Measurements from ENCODE around the gene LYSMD3. TPM values are rescaled to one million over a fixed set of nuclear protein-coding genes. Genes with fewer than 3 reads are reported as not detected.

LYSMD3 gene
- total RNA-seq, 4 donors from 2014 or later, result 12.4 to 16.0 (median 14.4) TPM

- Histone ChIP-seq H3K36me3 (no peaks in the 10 kb centered on the region), H3K27ac (no peak overlapping the region), H3K27me3 (no peaks in the 10 kb centered on the region), H3K4me1 (peaks cover 0 to 17% (median 6%) of the 10 kb centered on the region in 4 donors), H3K9me3 (no peaks in the 10 kb centered on the region), H3K4me3 (no peak overlapping the region)
- no peak for DNase-seq (ENCODE audit: low spot score in 2 of 2)
- TF ChIP-seq POLR2A (IDR thresholded peaks at IDR 0.05), result no peak
- TF ChIP-seq, protein P1, sequence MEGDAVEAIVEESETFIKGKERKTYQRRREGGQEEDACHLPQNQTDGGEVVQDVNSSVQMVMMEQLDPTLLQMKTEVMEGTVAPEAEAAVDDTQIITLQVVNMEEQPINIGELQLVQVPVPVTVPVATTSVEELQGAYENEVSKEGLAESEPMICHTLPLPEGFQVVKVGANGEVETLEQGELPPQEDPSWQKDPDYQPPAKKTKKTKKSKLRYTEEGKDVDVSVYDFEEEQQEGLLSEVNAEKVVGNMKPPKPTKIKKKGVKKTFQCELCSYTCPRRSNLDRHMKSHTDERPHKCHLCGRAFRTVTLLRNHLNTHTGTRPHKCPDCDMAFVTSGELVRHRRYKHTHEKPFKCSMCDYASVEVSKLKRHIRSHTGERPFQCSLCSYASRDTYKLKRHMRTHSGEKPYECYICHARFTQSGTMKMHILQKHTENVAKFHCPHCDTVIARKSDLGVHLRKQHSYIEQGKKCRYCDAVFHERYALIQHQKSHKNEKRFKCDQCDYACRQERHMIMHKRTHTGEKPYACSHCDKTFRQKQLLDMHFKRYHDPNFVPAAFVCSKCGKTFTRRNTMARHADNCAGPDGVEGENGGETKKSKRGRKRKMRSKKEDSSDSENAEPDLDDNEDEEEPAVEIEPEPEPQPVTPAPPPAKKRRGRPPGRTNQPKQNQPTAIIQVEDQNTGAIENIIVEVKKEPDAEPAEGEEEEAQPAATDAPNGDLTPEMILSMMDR (IDR thresholded peaks at IDR 0.05), result no peak
- TF ChIP-seq EP300 (IDR thresholded peaks at IDR 0.05), result no peak
Observed at GRCh38 chr5:90479611-90480385, 49.6 kb downstream of the LYSMD3 start.

GRCh38 chr5:90477621-90478215 lies 51.7 kb downstream of the LYSMD3 start:
- Histone ChIP-seq H3K4me1 (peaks cover 0 to 27% (median 12%) of the 10 kb centered on the region in 4 donors), H3K9me3 (no peaks in the 10 kb centered on the region), H3K36me3 (no peaks in the 10 kb centered on the region), H3K27ac (peak overlapping the region; percentile 37 to 83 (median 60)), H3K27me3 (no peaks in the 10 kb centered on the region), H3K4me3 (peak overlapping the region in 3 of 4 donors; percentile 6 to 33 (median 28))
- TF ChIP-seq POLR2A (IDR thresholded peaks at IDR 0.05) (peak in 1 of 2 donors; percentile 19), EP300 (IDR thresholded peaks at IDR 0.05) (peak in 1 of 2 donors; percentile 28)
- TF ChIP-seq, protein P1 (IDR thresholded peaks at IDR 0.05), result no peak
- DNase-seq (ENCODE audit: low spot score in 2 of 2), result no peak
- whole genome bisulfite sequencing, 2 donors, result 36 to 46% methylated on average over 8 of the region's 8 CpGs

- TF ChIP-seq, protein P1 (IDR thresholded peaks at IDR 0.05), result no peak
- no peak for TF ChIP-seq EP300 (IDR thresholded peaks at IDR 0.05)
- Histone ChIP-seq H3K9me3 (no peaks in the 10 kb centered on the region), H3K27ac (peak overlapping the region; percentile 37 to 83 (median 60)), H3K36me3 (no peaks in the 10 kb centered on the region), H3K27me3 (no peaks in the 10 kb centered on the region), H3K4me3 (peak overlapping the region in 2 of 4 donors; percentile 6 to 33), H3K4me1 (peaks cover 0 to 34% (median 18%) of the 10 kb centered on the region in 4 donors)
- no peak for DNase-seq (ENCODE audit: low spot score in 2 of 2)
- 46 to 57% methylated on average over 2 of the region's 2 CpGs for WGBS, 2 donors
Observed at GRCh38 chr5:90477073-90477472, 52.3 kb downstream of the LYSMD3 start.

DNA sequence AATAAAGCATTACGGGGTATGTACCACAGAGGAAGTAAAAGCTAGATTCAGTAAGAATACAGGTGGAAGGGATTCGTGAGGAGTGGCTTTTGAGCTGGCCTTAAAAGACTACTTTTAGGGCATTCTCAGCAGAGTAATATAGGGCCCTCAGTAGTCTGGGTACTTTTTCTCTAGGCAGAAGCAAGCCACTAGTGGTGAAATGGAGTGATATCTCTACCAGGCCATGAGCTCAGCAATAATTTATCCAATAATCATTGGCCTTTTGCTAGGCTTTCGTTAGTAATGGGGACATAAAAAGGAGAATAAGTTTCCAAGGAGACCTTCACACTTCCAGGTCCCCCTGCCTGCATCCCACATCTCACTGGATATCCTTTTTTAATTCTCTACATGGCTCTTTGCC lies 53.0 kb downstream of the LYSMD3 start:
- peak overlapping the region in 2 of 4 donors; percentile 83 for H3K27ac ChIP-seq
- no peak for TF ChIP-seq POLR2A (IDR thresholded peaks at IDR 0.05)
- TF ChIP-seq EP300 (IDR thresholded peaks at IDR 0.05), result no peak
- TF ChIP-seq, protein P1 (IDR thresholded peaks at IDR 0.05), result no peak
- peaks cover 0 to 40% (median 19%) of the 10 kb centered on the region in 4 donors for H3K4me1 ChIP-seq
- 74 to 79% methylated on average over 3 of the region's 3 CpGs for WGBS, 2 donors
- H3K36me3 ChIP-seq, result no peaks in the 10 kb centered on the region
- no peak for DNase-seq (ENCODE audit: low spot score in 2 of 2)
- no peaks in the 10 kb centered on the region for H3K27me3 ChIP-seq
- no peaks in the 10 kb centered on the region for H3K9me3 ChIP-seq
- H3K4me3 ChIP-seq, result no peak overlapping the region

- Histone ChIP-seq H3K36me3 (no peaks in the 10 kb centered on the region), H3K9me3 (no peaks in the 10 kb centered on the region), H3K4me1 (peaks cover 0 to 40% (median 19%) of the 10 kb centered on the region in 4 donors), H3K27ac (peak overlapping the region in 2 of 4 donors; percentile 83), H3K27me3 (no peaks in the 10 kb centered on the region), H3K4me3 (peak overlapping the region; percentile 65 to 94 (median 77))
- no peak for DNase-seq (ENCODE audit: low spot score in 2 of 2)
- WGBS, 2 donors, result 46 to 57% methylated on average over 17 of the region's 17 CpGs
- TF ChIP-seq, protein P1 (IDR thresholded peaks at IDR 0.05), result no peak
- no peak for TF ChIP-seq POLR2A (IDR thresholded peaks at IDR 0.05)
- TF ChIP-seq EP300 (IDR thresholded peaks at IDR 0.05), result no peak
Observed at GRCh38 chr5:90475436-90475980, 53.9 kb downstream of the LYSMD3 start.
